C4-2B (cell line): ENCODE measurements around the gene DENND5B.

ENCODE experiments used
- H3K27ac ChIP-seq: fragments of 450-650 bp; 2 replicates; pipeline ENCODE4 v1.5.1; 2017
- CTCF ChIP-seq: fragments of 450-650 bp; conservative IDR thresholded peaks from 2 replicates; pipeline ENCODE4 v1.5.1; 2017; ENCODE audit warnings: mild to moderate bottlenecking
- ZFX ChIP-seq: fragments of 450-650 bp; IDR thresholded peaks from 2 replicates; pipeline ENCODE4 v1.6.1; 2017

DENND5B gene

GRCh38 chr12:31369712-31370521 lies 221.0 kb downstream of the DENND5B start:
- TF ChIP-seq CTCF (no peak), ZFX (no peak)
- H3K27ac ChIP-seq = no peak overlapping the region

GRCh38 chr12:31368666-31369361 lies 222.1 kb downstream of the DENND5B start:
- H3K27ac ChIP-seq = no peak overlapping the region
- no peak for TF ChIP-seq CTCF
- no peak for TF ChIP-seq ZFX

- TF ChIP-seq CTCF = no peak
- no peak for TF ChIP-seq ZFX
- H3K27ac ChIP-seq = no peak overlapping the region
Measured at GRCh38 chr12:31366104-31366621, 224.8 kb downstream of the DENND5B start.

GRCh38 chr12:31363831-31364230 lies 227.1 kb downstream of the DENND5B start:
- H3K27ac ChIP-seq = no peak overlapping the region
- TF ChIP-seq ZFX (no peak), CTCF (no peak)

- TF ChIP-seq CTCF (no peak), ZFX (no peak)
- H3K27ac ChIP-seq = no peak overlapping the region
Measured at GRCh38 chr12:31363416-31363809, 227.5 kb downstream of the DENND5B start.

GRCh38 chr12:31362759-31363415 lies 228.0 kb downstream of the DENND5B start:
- TF ChIP-seq ZFX = no peak
- TF ChIP-seq CTCF = no peak
- no peak overlapping the region for H3K27ac ChIP-seq
